Ectodermal cell (in vitro differentiated cells): Measurements from ENCODE around the gene ZNF135.

Experiments used
- H3K27ac ChIP-seq: 2 replicates; pipeline ENCODE4 v1.7.0; 2013; ENCODE audit warnings: mild to moderate bottlenecking, low read depth, low read length; ENCODE audit not compliant: insufficient read depth, poor library complexity, severe bottlenecking
- H3K27me3 ChIP-seq: 2 replicates; pipeline ENCODE4 v1.7.0; 2013; ENCODE audit warnings: mild to moderate bottlenecking, low read length; ENCODE audit not compliant: insufficient read depth, control insufficient read depth, poor library complexity, severe bottlenecking
- H3K36me3 ChIP-seq: one replicate; pipeline ENCODE4 v1.7.0; 2013; ENCODE audit warnings: low read length; ENCODE audit not compliant: control insufficient read depth, insufficient read depth
- H3K4me1 ChIP-seq: one replicate; pipeline ENCODE4 v1.7.0; 2013; ENCODE audit warnings: low read length; ENCODE audit not compliant: control insufficient read depth, insufficient read depth
- H3K4me3 ChIP-seq: 2 replicates; pipeline ENCODE4 v1.7.0; 2013; ENCODE audit warnings: low read depth, low read length, control low read depth; ENCODE audit not compliant: insufficient read depth
- H3K9me3 ChIP-seq: 2 replicates; pipeline ENCODE4 v1.7.0; 2013; ENCODE audit warnings: mild to moderate bottlenecking, low read length, moderate library complexity; ENCODE audit not compliant: control insufficient read depth
- WGBS, 2 experiments: methylation state at CpG; one replicate each; pipeline ENCODE4 v1.1.7; 2013; ENCODE audit warnings: missing lambda C conversion rate in 2 of 2; 5-methylcytosine and 5-hydroxymethylcytosine counted together

Gene ZNF135

GRCh38 chr19:58117841-58118575 is 58.9 kb downstream of the ZNF135 start:
- H3K9me3 ChIP-seq = peaks cover 9% of the 10 kb centered on the region
- H3K27me3 ChIP-seq = no peaks in the 10 kb centered on the region
- H3K27ac ChIP-seq = no peak overlapping the region
- H3K4me1 ChIP-seq = no peaks in the 10 kb centered on the region
- WGBS, 2 experiments = 87 to 89% methylated on average over 77 of the region's 77 CpGs
- no peaks in the 10 kb centered on the region for H3K36me3 ChIP-seq
- H3K4me3 ChIP-seq = no peak overlapping the region

- peaks cover 9% of the 10 kb centered on the region for H3K9me3 ChIP-seq
- no peak overlapping the region for H3K27ac ChIP-seq
- no peaks in the 10 kb centered on the region for H3K4me1 ChIP-seq
- H3K36me3 ChIP-seq = no peaks in the 10 kb centered on the region
- WGBS, 2 experiments = 84 to 88% methylated on average over 5 of the region's 5 CpGs
- no peak overlapping the region for H3K4me3 ChIP-seq
- no peaks in the 10 kb centered on the region for H3K27me3 ChIP-seq
Observed at GRCh38 chr19:58118979-58119733, 60.1 kb downstream of the ZNF135 start.
